Measurements from ENCODE around the gene SLC16A3.

DNA sequence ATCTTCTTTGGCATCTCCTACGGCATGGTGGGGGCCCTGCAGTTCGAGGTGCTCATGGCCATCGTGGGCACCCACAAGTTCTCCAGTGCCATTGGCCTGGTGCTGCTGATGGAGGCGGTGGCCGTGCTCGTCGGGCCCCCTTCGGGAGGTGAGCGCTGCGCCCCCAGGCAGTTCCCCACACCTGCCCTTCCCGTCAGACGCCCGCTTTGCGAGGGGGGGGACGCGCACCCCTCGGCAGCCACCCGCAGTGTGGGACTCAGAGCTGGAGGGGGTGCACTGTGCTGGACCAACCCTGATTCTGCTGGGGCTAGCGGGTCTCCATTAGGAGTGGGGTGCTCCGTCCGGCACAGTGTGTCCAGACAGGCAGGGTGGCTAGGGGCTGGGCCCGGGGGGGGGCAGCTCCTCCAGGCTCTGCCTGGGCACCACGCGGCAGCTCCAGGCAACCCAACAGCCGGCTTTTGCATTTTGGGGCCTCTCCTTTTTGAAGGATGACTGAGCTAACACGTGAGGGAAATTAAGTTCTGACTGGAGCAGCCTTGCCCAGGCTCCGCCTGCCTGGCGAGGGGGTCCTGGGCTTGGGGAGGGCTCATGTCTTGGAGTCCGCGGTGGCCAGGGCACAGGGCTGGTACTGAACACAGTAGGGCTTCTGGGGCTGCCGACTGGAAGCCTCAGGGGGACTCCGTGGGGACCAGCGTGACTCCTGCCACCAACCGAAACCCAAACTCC is 9.1 kb downstream of the SLC16A3 start:
- TF ChIP-seq, protein P1, sequence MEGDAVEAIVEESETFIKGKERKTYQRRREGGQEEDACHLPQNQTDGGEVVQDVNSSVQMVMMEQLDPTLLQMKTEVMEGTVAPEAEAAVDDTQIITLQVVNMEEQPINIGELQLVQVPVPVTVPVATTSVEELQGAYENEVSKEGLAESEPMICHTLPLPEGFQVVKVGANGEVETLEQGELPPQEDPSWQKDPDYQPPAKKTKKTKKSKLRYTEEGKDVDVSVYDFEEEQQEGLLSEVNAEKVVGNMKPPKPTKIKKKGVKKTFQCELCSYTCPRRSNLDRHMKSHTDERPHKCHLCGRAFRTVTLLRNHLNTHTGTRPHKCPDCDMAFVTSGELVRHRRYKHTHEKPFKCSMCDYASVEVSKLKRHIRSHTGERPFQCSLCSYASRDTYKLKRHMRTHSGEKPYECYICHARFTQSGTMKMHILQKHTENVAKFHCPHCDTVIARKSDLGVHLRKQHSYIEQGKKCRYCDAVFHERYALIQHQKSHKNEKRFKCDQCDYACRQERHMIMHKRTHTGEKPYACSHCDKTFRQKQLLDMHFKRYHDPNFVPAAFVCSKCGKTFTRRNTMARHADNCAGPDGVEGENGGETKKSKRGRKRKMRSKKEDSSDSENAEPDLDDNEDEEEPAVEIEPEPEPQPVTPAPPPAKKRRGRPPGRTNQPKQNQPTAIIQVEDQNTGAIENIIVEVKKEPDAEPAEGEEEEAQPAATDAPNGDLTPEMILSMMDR (IDR thresholded peaks at IDR 0.05; ENCODE audit: control extremely low read depth in 1 of 3, insufficient read depth in 1 of 3, low read depth in 1 of 3, low read length in 3 of 3): no peak
- TF ChIP-seq EZH2 (IDR thresholded peaks at IDR 0.05; ENCODE audit: low read depth, low read length, severe bottlenecking): no peak
- TF ChIP-seq RNF2 (IDR thresholded peaks at IDR 0.05; ENCODE audit: borderline replicate concordance, low read depth, low read length, missing control alignments, poor library complexity, severe bottlenecking): no peak
- no peak for TF ChIP-seq RAD21 (IDR thresholded peaks at IDR 0.05 in 1 of 2, conservative IDR thresholded peaks at IDR 0.05 in 1 of 2; ENCODE audit: low read depth in 2 of 2, low read length in 2 of 2)
- TF ChIP-seq, protein P2, sequence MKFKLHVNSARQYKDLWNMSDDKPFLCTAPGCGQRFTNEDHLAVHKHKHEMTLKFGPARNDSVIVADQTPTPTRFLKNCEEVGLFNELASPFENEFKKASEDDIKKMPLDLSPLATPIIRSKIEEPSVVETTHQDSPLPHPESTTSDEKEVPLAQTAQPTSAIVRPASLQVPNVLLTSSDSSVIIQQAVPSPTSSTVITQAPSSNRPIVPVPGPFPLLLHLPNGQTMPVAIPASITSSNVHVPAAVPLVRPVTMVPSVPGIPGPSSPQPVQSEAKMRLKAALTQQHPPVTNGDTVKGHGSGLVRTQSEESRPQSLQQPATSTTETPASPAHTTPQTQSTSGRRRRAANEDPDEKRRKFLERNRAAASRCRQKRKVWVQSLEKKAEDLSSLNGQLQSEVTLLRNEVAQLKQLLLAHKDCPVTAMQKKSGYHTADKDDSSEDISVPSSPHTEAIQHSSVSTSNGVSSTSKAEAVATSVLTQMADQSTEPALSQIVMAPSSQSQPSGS (IDR thresholded peaks at IDR 0.05; ENCODE audit: low read length): no peak
- TF ChIP-seq JUND (IDR thresholded peaks at IDR 0.05; ENCODE audit: low read length): no peak
- TF ChIP-seq, protein P3, sequence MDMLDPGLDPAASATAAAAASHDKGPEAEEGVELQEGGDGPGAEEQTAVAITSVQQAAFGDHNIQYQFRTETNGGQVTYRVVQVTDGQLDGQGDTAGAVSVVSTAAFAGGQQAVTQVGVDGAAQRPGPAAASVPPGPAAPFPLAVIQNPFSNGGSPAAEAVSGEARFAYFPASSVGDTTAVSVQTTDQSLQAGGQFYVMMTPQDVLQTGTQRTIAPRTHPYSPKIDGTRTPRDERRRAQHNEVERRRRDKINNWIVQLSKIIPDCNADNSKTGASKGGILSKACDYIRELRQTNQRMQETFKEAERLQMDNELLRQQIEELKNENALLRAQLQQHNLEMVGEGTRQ (IDR thresholded peaks at IDR 0.05; ENCODE audit: low read length): no peak
- TF ChIP-seq KDM5A (IDR thresholded peaks at IDR 0.05; ENCODE audit: low read length): no peak

Measured in H1 (cell line).